Ishikawa (cell line): ENCODE results near the gene CLRN2.

Source experiments
- CEBPB ChIP-seq: IDR thresholded peaks from 2 replicates; pipeline ENCODE4 v1.6.1; 2012
- CREB1 ChIP-seq: IDR thresholded peaks from 2 replicates; pipeline ENCODE4 v1.6.1; 2012; ENCODE audit warnings: low read depth
- EGR1 ChIP-seq: IDR thresholded peaks from 2 replicates; pipeline ENCODE4 v1.6.1; 2012
- EP300 ChIP-seq: IDR thresholded peaks from 2 replicates; pipeline ENCODE4 v1.6.1; 2012; ENCODE audit warnings: borderline replicate concordance
- FOXM1 ChIP-seq: IDR thresholded peaks from 2 replicates; pipeline ENCODE4 v1.6.1; 2012; ENCODE audit warnings: low read depth, borderline replicate concordance
- NFIC ChIP-seq: IDR thresholded peaks from 2 replicates; pipeline ENCODE4 v1.6.1; 2012
- RAD21 ChIP-seq: IDR thresholded peaks from 2 replicates; pipeline ENCODE4 v1.6.1; 2012; ENCODE audit warnings: low read depth
- TAF1 ChIP-seq: IDR thresholded peaks from 2 replicates; pipeline ENCODE4 v1.6.1; 2012; ENCODE audit warnings: low read depth, mild to moderate bottlenecking
- TCF12 ChIP-seq: IDR thresholded peaks from 2 replicates; pipeline ENCODE4 v1.6.1; 2012; ENCODE audit warnings: low read depth
- TEAD4 ChIP-seq: IDR thresholded peaks from 2 replicates; pipeline ENCODE4 v1.6.1; 2012
- USF1 ChIP-seq: IDR thresholded peaks from 2 replicates; pipeline ENCODE4 v1.6.1; 2012
- YY1 ChIP-seq: IDR thresholded peaks from 2 replicates; pipeline ENCODE4 v1.6.1; 2012; ENCODE audit warnings: low read depth
- ZBTB7A ChIP-seq: IDR thresholded peaks from 2 replicates; pipeline ENCODE4 v1.6.1; 2012; ENCODE audit warnings: low read depth
- TF ChIP-seq, protein P1 (sequence below): IDR thresholded peaks from 2 replicates; pipeline ENCODE4 v1.6.1; 2012; ENCODE audit warnings: low read depth, mild to moderate bottlenecking
- TF ChIP-seq, protein P2 (sequence below): IDR thresholded peaks from 2 replicates; pipeline ENCODE4 v1.6.1; 2012

CLRN2 gene

DNA sequence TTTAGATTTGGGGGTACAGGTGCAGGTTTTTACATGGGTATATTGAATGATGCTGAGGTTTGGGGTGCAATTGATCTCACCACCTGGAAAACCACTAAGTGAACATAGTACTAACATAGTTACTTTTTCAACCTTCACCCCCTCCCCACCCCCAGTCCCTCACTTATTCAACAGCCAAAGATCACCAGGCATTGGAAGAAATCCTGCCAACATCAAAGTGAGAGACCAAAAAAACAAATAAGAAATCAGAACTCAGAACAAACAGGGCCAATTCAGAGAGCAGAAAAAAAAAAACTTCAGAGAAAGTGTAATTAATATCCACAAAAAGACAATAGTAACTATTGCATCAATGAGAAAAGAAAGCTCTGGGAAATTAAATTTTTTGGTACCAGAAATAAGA, 41.5 kb downstream of the CLRN2 start:
- TF ChIP-seq TEAD4 (no peak), RAD21 (no peak), EGR1 (no peak)

DNA sequence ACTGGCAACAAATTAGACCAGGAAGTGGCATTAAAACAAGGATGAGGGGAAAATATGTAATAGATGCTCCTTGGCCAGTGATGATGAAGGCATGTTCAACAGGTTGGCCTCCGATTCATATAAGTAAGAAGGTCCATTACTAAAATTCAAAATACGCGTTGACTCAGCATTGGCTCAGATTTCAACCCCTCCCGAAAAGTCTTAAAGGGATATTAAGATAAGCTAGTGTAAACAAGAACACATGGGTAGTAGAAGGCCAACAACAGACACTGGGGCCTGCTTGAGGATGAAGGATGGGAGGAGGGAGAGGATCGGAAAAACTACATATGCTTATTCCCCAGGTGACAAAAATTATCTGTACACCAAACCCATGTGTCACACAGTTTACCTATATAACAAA, 42.9 kb downstream of the CLRN2 start:
- TF ChIP-seq RAD21 (no peak), EGR1 (no peak), CEBPB (no peak), YY1 (no peak), EP300 (no peak), TEAD4 (no peak), ZBTB7A (no peak), FOXM1 (no peak), USF1 (no peak), CREB1 (no peak), TAF1 (no peak), NFIC (no peak), TCF12 (no peak)
- TF ChIP-seq, protein P1, sequence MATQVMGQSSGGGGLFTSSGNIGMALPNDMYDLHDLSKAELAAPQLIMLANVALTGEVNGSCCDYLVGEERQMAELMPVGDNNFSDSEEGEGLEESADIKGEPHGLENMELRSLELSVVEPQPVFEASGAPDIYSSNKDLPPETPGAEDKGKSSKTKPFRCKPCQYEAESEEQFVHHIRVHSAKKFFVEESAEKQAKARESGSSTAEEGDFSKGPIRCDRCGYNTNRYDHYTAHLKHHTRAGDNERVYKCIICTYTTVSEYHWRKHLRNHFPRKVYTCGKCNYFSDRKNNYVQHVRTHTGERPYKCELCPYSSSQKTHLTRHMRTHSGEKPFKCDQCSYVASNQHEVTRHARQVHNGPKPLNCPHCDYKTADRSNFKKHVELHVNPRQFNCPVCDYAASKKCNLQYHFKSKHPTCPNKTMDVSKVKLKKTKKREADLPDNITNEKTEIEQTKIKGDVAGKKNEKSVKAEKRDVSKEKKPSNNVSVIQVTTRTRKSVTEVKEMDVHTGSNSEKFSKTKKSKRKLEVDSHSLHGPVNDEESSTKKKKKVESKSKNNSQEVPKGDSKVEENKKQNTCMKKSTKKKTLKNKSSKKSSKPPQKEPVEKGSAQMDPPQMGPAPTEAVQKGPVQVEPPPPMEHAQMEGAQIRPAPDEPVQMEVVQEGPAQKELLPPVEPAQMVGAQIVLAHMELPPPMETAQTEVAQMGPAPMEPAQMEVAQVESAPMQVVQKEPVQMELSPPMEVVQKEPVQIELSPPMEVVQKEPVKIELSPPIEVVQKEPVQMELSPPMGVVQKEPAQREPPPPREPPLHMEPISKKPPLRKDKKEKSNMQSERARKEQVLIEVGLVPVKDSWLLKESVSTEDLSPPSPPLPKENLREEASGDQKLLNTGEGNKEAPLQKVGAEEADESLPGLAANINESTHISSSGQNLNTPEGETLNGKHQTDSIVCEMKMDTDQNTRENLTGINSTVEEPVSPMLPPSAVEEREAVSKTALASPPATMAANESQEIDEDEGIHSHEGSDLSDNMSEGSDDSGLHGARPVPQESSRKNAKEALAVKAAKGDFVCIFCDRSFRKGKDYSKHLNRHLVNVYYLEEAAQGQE: no peak
- TF ChIP-seq, protein P2, sequence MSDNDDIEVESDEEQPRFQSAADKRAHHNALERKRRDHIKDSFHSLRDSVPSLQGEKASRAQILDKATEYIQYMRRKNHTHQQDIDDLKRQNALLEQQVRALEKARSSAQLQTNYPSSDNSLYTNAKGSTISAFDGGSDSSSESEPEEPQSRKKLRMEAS: no peak

DNA sequence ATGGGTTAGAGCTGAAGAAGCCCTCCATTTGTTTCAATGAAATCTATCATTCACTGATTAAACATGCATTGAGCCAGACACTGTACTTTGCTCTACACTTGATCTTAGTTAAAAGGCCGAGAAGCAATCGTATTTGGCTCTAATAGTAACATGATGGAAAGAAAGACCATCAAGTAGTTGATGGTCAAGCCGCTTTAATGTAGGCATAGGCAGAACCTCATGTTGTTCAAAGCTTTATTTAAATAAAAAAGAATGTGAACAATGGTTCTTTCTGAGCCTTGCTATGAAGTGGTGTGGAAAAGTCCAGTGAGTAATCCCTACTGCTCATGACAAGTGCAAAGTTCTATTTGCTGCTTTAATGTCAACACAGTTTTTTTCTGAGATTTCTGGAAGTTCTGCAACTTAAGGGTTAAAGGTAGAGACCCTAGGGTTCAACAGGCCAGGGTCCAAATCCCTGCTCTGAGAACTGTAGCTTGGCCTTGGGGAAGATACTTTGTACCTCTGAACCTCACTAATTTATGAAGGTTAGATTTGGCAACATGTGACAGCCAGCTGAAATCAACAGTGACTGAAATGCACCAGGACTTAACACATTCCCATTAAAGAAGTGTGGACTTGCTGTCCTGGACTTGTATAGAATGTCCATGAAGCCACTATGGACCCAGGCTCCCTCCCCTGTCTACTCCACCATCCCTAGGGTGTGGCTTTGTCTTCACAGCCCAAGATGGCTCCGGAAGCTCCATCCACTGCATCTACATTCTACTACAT, 44.2 kb downstream of the CLRN2 start:
- TF ChIP-seq YY1 (no peak), TAF1 (no peak), ZBTB7A (no peak), EGR1 (no peak), CREB1 (no peak), FOXM1 (no peak), RAD21 (no peak), EP300 (no peak), USF1 (no peak), CEBPB (no peak), TEAD4 (no peak), NFIC (no peak), TCF12 (no peak)
- TF ChIP-seq, protein P1: no peak
- TF ChIP-seq, protein P2: no peak

DNA sequence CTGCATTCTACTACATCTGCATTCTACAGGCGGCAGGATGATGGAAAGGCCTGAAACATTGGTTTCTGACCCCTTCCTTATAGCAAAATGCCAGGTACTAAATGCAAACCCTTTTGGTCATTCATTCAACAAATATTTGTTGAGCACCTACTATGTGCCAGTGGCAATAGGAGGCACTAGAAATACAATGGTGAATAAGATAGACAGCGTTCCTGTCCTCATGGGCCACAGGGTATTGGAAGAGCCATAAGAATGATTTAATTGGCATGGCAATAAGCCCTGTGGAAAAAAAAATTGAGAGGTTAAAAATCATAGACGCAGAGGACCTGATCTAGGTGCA, 44.7 kb downstream of the CLRN2 start:
- TF ChIP-seq NFIC (no peak), CEBPB (no peak), EGR1 (no peak)
- TF ChIP-seq, protein P1: no peak

- no peak for TF ChIP-seq NFIC
- no peak for TF ChIP-seq ZBTB7A
- TF ChIP-seq TEAD4: no peak
- no peak for TF ChIP-seq TCF12
- TF ChIP-seq, protein P1: no peak
- TF ChIP-seq RAD21: no peak
- TF ChIP-seq EGR1: no peak
- TF ChIP-seq FOXM1: no peak
- no peak for TF ChIP-seq USF1
- no peak for TF ChIP-seq CREB1
- no peak for TF ChIP-seq CEBPB
- TF ChIP-seq, protein P2: no peak
- TF ChIP-seq EP300: no peak
Measured at GRCh38 chr4:17560065-17560673, 45.2 kb downstream of the CLRN2 start.
